HL-60 (cell line): Measurements from ENCODE around the gene ARF1.

Experiments
- DNase-seq, 2 experiments: peaks; one replicate each; pipeline ENCODE4 v3.0.0-alpha.2; 2010 to 2020; ENCODE audit warnings: low read depth in 1 of 2, low spot score in 1 of 2
- H3K27ac ChIP-seq: fragments of 250-450 bp; sonication (Bioruptor Pico); replicated peaks from 2 replicates; pipeline ENCODE4 v1.5.1; 2020; ENCODE audit warnings: mild to moderate bottlenecking, moderate library complexity
- H3K27me3 ChIP-seq: fragments of 250-450 bp; sonication (Bioruptor Pico); 2 replicates; pipeline ENCODE4 v1.5.1; 2021; ENCODE audit warnings: mild to moderate bottlenecking, moderate library complexity; ENCODE audit not compliant: insufficient read depth, poor library complexity, severe bottlenecking
- H3K4me3 ChIP-seq: replicated peaks from 2 replicates; pipeline ENCODE4 v1.5.1; 2011; ENCODE audit warnings: mild to moderate bottlenecking, control low read depth, low read length; ENCODE audit not compliant: insufficient read depth
- CTCF ChIP-seq: IDR thresholded peaks from one replicate; pipeline ENCODE4 v1.5.1; 2011; ENCODE audit warnings: low read length, control low read depth, inconsistent platforms; ENCODE audit not compliant: insufficient read depth
- GABPA ChIP-seq: IDR thresholded peaks from 2 replicates; pipeline ENCODE4 v1.6.1; 2012; ENCODE audit warnings: low read depth
- POLR2AphosphoS5 ChIP-seq: IDR thresholded peaks from 2 replicates; pipeline ENCODE4 v1.6.1; 2012; ENCODE audit warnings: low read depth
- REST ChIP-seq: IDR thresholded peaks from 2 replicates; pipeline ENCODE4 v1.6.1; 2012; ENCODE audit warnings: low read depth; ENCODE audit not compliant: insufficient replicate concordance
- SPI1 ChIP-seq: IDR thresholded peaks from 2 replicates; pipeline ENCODE4 v1.6.1; 2012; ENCODE audit warnings: low read depth, mild to moderate bottlenecking, borderline replicate concordance

The ARF1 gene

GRCh38 chr1:228077565-228078330 lies 4.8 kb upstream of the ARF1 start:
- TF ChIP-seq CTCF (no peak), GABPA (no peak), REST (no peak), SPI1 (no peak), POLR2AphosphoS5 (no peak)
- DNase-seq = no peak
- H3K4me3 ChIP-seq = no peak overlapping the region
- H3K27ac ChIP-seq = no peak overlapping the region
- H3K27me3 ChIP-seq = peaks cover 9% of the 10 kb centered on the region

- TF ChIP-seq GABPA (no peak), SPI1 (no peak), CTCF (no peak), POLR2AphosphoS5 (no peak), REST (no peak)
- Histone ChIP-seq H3K27ac (no peak overlapping the region), H3K27me3 (peaks cover 7% of the 10 kb centered on the region), H3K4me3 (no peak overlapping the region)
- DNase-seq = no peak
These were observed 3.5 kb upstream of the ARF1 start for GRCh38 chr1:228079013-228079412.

- Histone ChIP-seq H3K27me3 (peaks cover 3% of the 10 kb centered on the region), H3K27ac (no peak overlapping the region), H3K4me3 (no peak overlapping the region)
- DNase-seq = no peak
- TF ChIP-seq CTCF (no peak), GABPA (no peak), REST (no peak), SPI1 (no peak), POLR2AphosphoS5 (no peak)
These were observed 2.8 kb upstream of the ARF1 start for GRCh38 chr1:228079601-228080263.
